ENCODE data around the gene ZNF865. TPM values are rescaled to one million over a fixed set of nuclear protein-coding genes. Genes with fewer than 3 reads are reported as not detected.
A peak's percentile ranks its signal among the peaks of the same experiment; 100 is the strongest.

The ZNF865 gene
- total RNA-seq, 1 donor from 2014 or later = 0.79 TPM

- peak; percentile 92 to 96 for DNase-seq (ENCODE audit: low read depth in 2 of 2)
These were observed 18.3 kb upstream of the ZNF865 start for GRCh38 chr19:55586976-55587668.

GRCh38 chr19:55588738-55589137 is 16.7 kb upstream of the ZNF865 start:
- no peak for DNase-seq (ENCODE audit: low read depth in 2 of 2)

- DNase-seq (ENCODE audit: low read depth in 2 of 2) = no peak
These were observed 15.3 kb upstream of the ZNF865 start for GRCh38 chr19:55590109-55590508.

GRCh38 chr19:55590617-55591016 is 14.8 kb upstream of the ZNF865 start:
- DNase-seq (ENCODE audit: low read depth in 2 of 2) = peak in 1 of 2 donors; percentile 20

- DNase-seq (ENCODE audit: low read depth in 2 of 2) = no peak
These were observed 13.9 kb upstream of the ZNF865 start for GRCh38 chr19:55591555-55591954.

- no peak for DNase-seq (ENCODE audit: low read depth in 2 of 2)
These were observed 12.9 kb upstream of the ZNF865 start for GRCh38 chr19:55592391-55593090.

- no peak for DNase-seq (ENCODE audit: low read depth in 2 of 2)
These were observed 12.2 kb upstream of the ZNF865 start for GRCh38 chr19:55593096-55593772.

- DNase-seq (ENCODE audit: low read depth in 2 of 2) = no peak
These were observed 10.4 kb upstream of the ZNF865 start for GRCh38 chr19:55594996-55595545.

- no peak for DNase-seq (ENCODE audit: low read depth in 2 of 2)
These were observed 9.1 kb upstream of the ZNF865 start for GRCh38 chr19:55596304-55596703.

GRCh38 chr19:55597501-55597921 is 7.9 kb upstream of the ZNF865 start:
- DNase-seq (ENCODE audit: low read depth in 2 of 2) = no peak

- DNase-seq (ENCODE audit: low read depth in 2 of 2) = no peak
These were observed 7.4 kb upstream of the ZNF865 start for GRCh38 chr19:55598034-55598433.

- DNase-seq (ENCODE audit: low read depth in 2 of 2) = peak; percentile 98
These were observed 6.6 kb upstream of the ZNF865 start for GRCh38 chr19:55598719-55599467.

- DNase-seq (ENCODE audit: low read depth in 2 of 2) = peak; percentile 99
These were observed 6.0 kb upstream of the ZNF865 start, which contains the start of gene FIZ1 for GRCh38 chr19:55599468-55599841. Gene FIZ1 (minus strand): TSS chr19:55599517. CDS start chr19:55597865, 1,652 bp downstream.

GRCh38 chr19:55599842-55600661 is 5.4 kb upstream of the ZNF865 start, which contains the start of gene ZNF524:
Gene ZNF524 (plus strand): TSS chr19:55600288. CDS start chr19:55602113, 1,825 bp downstream.
- peak; percentile 89 to 91 for DNase-seq (ENCODE audit: low read depth in 2 of 2)

- no peak for DNase-seq (ENCODE audit: low read depth in 2 of 2)
These were observed 4.8 kb upstream of the ZNF865 start for GRCh38 chr19:55600662-55601028.

GRCh38 chr19:55601084-55601483 is 4.4 kb upstream of the ZNF865 start:
- DNase-seq (ENCODE audit: low read depth in 2 of 2) = no peak

GRCh38 chr19:55602104-55603001 is 3.1 kb upstream of the ZNF865 start:
- DNase-seq (ENCODE audit: low read depth in 2 of 2) = no peak

- DNase-seq (ENCODE audit: low read depth in 2 of 2) = no peak
These were observed 2.3 kb upstream of the ZNF865 start for GRCh38 chr19:55603115-55603514.

- no peak for DNase-seq (ENCODE audit: low read depth in 2 of 2)
These were observed 1.7 kb upstream of the ZNF865 start for GRCh38 chr19:55603581-55604292.
